Neural cell (in vitro differentiated cells): Measurements from ENCODE around the gene RGS19.

Experiments used
- CTCF ChIP-seq: fragments of 450-650 bp; IDR thresholded peaks from 2 replicates; pipeline ENCODE4 v1.5.1; 2014; ENCODE audit warnings: antibody characterized with exemption, mild to moderate bottlenecking, moderate library complexity; ENCODE audit not compliant: poor library complexity, severe bottlenecking
- EP300 ChIP-seq: fragments of 450-650 bp; conservative IDR thresholded peaks from 2 replicates; pipeline ENCODE4 v1.6.1; 2014; ENCODE audit warnings: antibody characterized with exemption, mild to moderate bottlenecking, moderate library complexity; ENCODE audit not compliant: poor library complexity, severe bottlenecking
- EZH2 ChIP-seq: fragments of 200-600, 300-800 bp; shearing (Covaris generic), sonication (generic); IDR thresholded peaks from 2 replicates; pipeline ENCODE4 v1.6.1; 2014; ENCODE audit warnings: antibody characterized with exemption, low read length, borderline replicate concordance, mild to moderate bottlenecking; ENCODE audit not compliant: insufficient read depth, poor library complexity, severe bottlenecking
- MXI1 ChIP-seq: fragments of 450-650 bp; conservative IDR thresholded peaks from 2 replicates; pipeline ENCODE4 v1.6.1; 2014; ENCODE audit warnings: antibody characterized with exemption, mild to moderate bottlenecking; ENCODE audit not compliant: poor library complexity, severe bottlenecking
- POLR2AphosphoS5 ChIP-seq: IDR thresholded peaks from 2 replicates; pipeline ENCODE4 v1.6.1; 2012
- RAD21 ChIP-seq: fragments of 450-650 bp; conservative IDR thresholded peaks from 2 replicates; pipeline ENCODE4 v1.6.1; 2014; ENCODE audit warnings: antibody characterized with exemption, mild to moderate bottlenecking, moderate library complexity

GRCh38 chr20:64068386-64069208 is 10.7 kb downstream of the RGS19 start:
- TF ChIP-seq MXI1 (no peak), EP300 (no peak), EZH2 (no peak), POLR2AphosphoS5 (no peak), CTCF (no peak), RAD21 (no peak)
